Caco-2 (cell line): ENCODE results near the gene XPR1. TPM values are rescaled to one million over a fixed set of nuclear protein-coding genes. Genes with fewer than 3 reads are reported as not detected.
A peak's percentile ranks its signal among the peaks of the same experiment; 100 is the strongest.

ENCODE experiments used
- BruUV-seq: library from RNA; stranded (reverse); fragments of 400-500 nt; replicated peaks from 2 replicates; lab custom pipeline; 2021; lab: Mats Ljungman, UMichigan
- CTCF ChIA-PET: fragments of 300-600 bp; sonication (Branson Sonifier 250); formaldehyde crosslinking; loops from one replicate; lab custom pipeline; 2022; ENCODE audit warnings: antibody characterized with exemption; lab: Charles Lee
- POLR2A ChIA-PET: fragments of 300-600 bp; sonication (Branson Sonifier 250); formaldehyde crosslinking; loops from one replicate; lab custom pipeline; 2022; ENCODE audit warnings: antibody characterized with exemption; lab: Charles Lee
- DNase-seq, 2 experiments: peaks; one replicate each; pipeline versions ENCODE4 v3.0.0 to v3.0.0-alpha.2; 2020 to 2022
- H3K27me3 ChIP-seq: replicated peaks from 2 replicates; pipeline ENCODE4 v1.6.0; 2011; ENCODE audit warnings: low read length; ENCODE audit not compliant: control insufficient read depth, insufficient read depth
- H3K36me3 ChIP-seq: 2 replicates; pipeline ENCODE4 v1.5.1; 2011; ENCODE audit warnings: low read length; ENCODE audit not compliant: control insufficient read depth, insufficient read depth
- H3K4me1 ChIP-seq: fragments of 250-450 bp; sonication (Bioruptor Pico); 2 replicates; pipeline ENCODE4 v1.5.1; 2020; ENCODE audit warnings: mild to moderate bottlenecking
- H3K4me3 ChIP-seq: 2 replicates; pipeline ENCODE4 v1.5.1; 2011; ENCODE audit warnings: low read depth, mild to moderate bottlenecking, control low read depth, low read length
- H3K9me3 ChIP-seq: fragments of 250-450 bp; sonication (Bioruptor Pico); 2 replicates; pipeline ENCODE4 v1.5.1; 2020; ENCODE audit warnings: mild to moderate bottlenecking, moderate library complexity
- H3K27ac Mint-ChIP-seq: one replicate; pipeline ENCODE4 v1.8.0; 2022; ENCODE audit warnings: mixed read lengths; ENCODE audit not compliant: unreplicated experiment
- H3K27me3 Mint-ChIP-seq: one replicate; pipeline ENCODE4 v1.8.0; 2022; ENCODE audit warnings: mixed read lengths; ENCODE audit not compliant: insufficient read depth, unreplicated experiment
- H3K36me3 Mint-ChIP-seq: one replicate; pipeline ENCODE4 v1.8.0; 2022; ENCODE audit warnings: mild to moderate bottlenecking, mixed read lengths; ENCODE audit not compliant: insufficient read depth, unreplicated experiment
- H3K4me1 Mint-ChIP-seq: one replicate; pipeline ENCODE4 v1.8.0; 2022; ENCODE audit warnings: low read depth, mixed read lengths; ENCODE audit not compliant: unreplicated experiment
- H3K4me3 Mint-ChIP-seq: one replicate; pipeline ENCODE4 v1.8.0; 2022; ENCODE audit warnings: mild to moderate bottlenecking, moderate library complexity, mixed read lengths; ENCODE audit not compliant: unreplicated experiment
- H3K9me3 Mint-ChIP-seq: one replicate; pipeline ENCODE4 v1.8.0; 2022; ENCODE audit warnings: mixed read lengths; ENCODE audit not compliant: unreplicated experiment
- CTCF ChIP-seq, 2 experiments: fragments of 200-600 bp in 1 of 2; IDR thresholded peaks; 1 replicate in 1 of 2; 2 replicates in 1 of 2; pipeline versions ENCODE4 v1.5.1 to v1.8.0; 2011 to 2022; ENCODE audit warnings: antibody characterized with exemption in 1 of 2, control low read depth in 1 of 2, inconsistent platforms in 1 of 2, low read depth in 1 of 2, low read length in 1 of 2, mild to moderate bottlenecking in 1 of 2, moderate library complexity in 1 of 2; ENCODE audit not compliant: insufficient read depth in 1 of 2, severe bottlenecking in 1 of 2, unreplicated experiment in 1 of 2
- intact Hi-C: fragments of 100-400 bp; cut with micrococcal nuclease; formaldehyde crosslinking; loops from one replicate; pipeline ENCODE4 v1.10.0; 2022; ENCODE audit not compliant: unreplicated experiment
- total RNA-seq: library from RNA; stranded (reverse); gene quantifications from 2 replicates; pipeline ENCODE4 v1.2.3, GENCODE V29; 2022

XPR1 gene
- total RNA-seq, 1 experiment from 2014 or later, result 34.4 TPM

GRCh38 chr1:180606155-180606554 is 25.7 kb upstream of the XPR1 start:
- no peak for DNase-seq
- intact Hi-C loops, result no loop called here
- Histone ChIP-seq H3K27me3 (no peaks in the 10 kb centered on the region), H3K9me3 (no peaks in the 10 kb centered on the region), H3K4me1 (peaks cover 16% of the 10 kb centered on the region; the same call in 1 of the 2 replicates), H3K4me3 (no peak overlapping the region), H3K36me3 (no peaks in the 10 kb centered on the region)
- H3K27me3 Mint-ChIP-seq, result no peaks in the 10 kb centered on the region
- no peak overlapping the region for H3K27ac Mint-ChIP-seq
- POLR2A ChIA-PET, result no interaction called here
- peaks cover 15% of the 10 kb centered on the region for H3K4me1 Mint-ChIP-seq
- H3K36me3 Mint-ChIP-seq, result peaks cover 6% of the 10 kb centered on the region
- no peaks in the 10 kb centered on the region for H3K9me3 Mint-ChIP-seq
- H3K4me3 Mint-ChIP-seq, result no peak overlapping the region
- CTCF ChIA-PET, result no interaction called here
- TF ChIP-seq CTCF (IDR thresholded peaks at IDR 0.05; ENCODE audit: insufficient read depth in 1 of 2, low read depth in 1 of 2, low read length in 1 of 2, severe bottlenecking in 1 of 2, unreplicated experiment in 1 of 2), result no peak
- BruUV-seq, result no TSS peak

- BruUV-seq, result no TSS peak
- no peaks in the 10 kb centered on the region for H3K27me3 Mint-ChIP-seq
- no peak overlapping the region for H3K4me3 ChIP-seq
- no peaks in the 10 kb centered on the region for H3K9me3 ChIP-seq
- no peak overlapping the region for H3K4me3 Mint-ChIP-seq
- DNase-seq, result peak in 1 of 2 experiments; percentile 27
- intact Hi-C loops, result no loop called here
- POLR2A ChIA-PET, result interaction anchor here (1.4 kb wide), 1 partner anchor 21 kb away, joined by 5 read pairs; no protein-coding TSS in a partner anchor
- CTCF ChIA-PET, result interaction anchor here (0.6 kb wide), 2 partner anchors 11 to 1471 kb away, joined by 3 read pairs; no protein-coding TSS in a partner anchor
- H3K9me3 Mint-ChIP-seq, result no peaks in the 10 kb centered on the region
- peak overlapping the region; percentile 39 for H3K27ac Mint-ChIP-seq
- peaks cover 6% of the 10 kb centered on the region for H3K36me3 Mint-ChIP-seq
- H3K4me1 ChIP-seq, result peaks cover 23% of the 10 kb centered on the region
- no peaks in the 10 kb centered on the region for H3K36me3 ChIP-seq
- TF ChIP-seq CTCF (IDR thresholded peaks at IDR 0.05; ENCODE audit: insufficient read depth in 1 of 2, low read depth in 1 of 2, low read length in 1 of 2, severe bottlenecking in 1 of 2, unreplicated experiment in 1 of 2), result no peak
- peaks cover 18% of the 10 kb centered on the region for H3K4me1 Mint-ChIP-seq
- no peaks in the 10 kb centered on the region for H3K27me3 ChIP-seq
These were observed 21.9 kb upstream of the XPR1 start for GRCh38 chr1:180609643-180610555.

- ChIA-PET POLR2A (interaction anchor here (1.4 kb wide), 1 partner anchor 21 kb away, joined by 5 read pairs; no protein-coding TSS in a partner anchor), CTCF (no interaction called here)
- Mint-ChIP-seq H3K27ac (no peak overlapping the region), H3K4me3 (no peak overlapping the region), H3K36me3 (peaks cover 6% of the 10 kb centered on the region), H3K27me3 (no peaks in the 10 kb centered on the region), H3K9me3 (no peaks in the 10 kb centered on the region), H3K4me1 (peaks cover 18% of the 10 kb centered on the region)
- no peak for TF ChIP-seq CTCF (IDR thresholded peaks at IDR 0.05; ENCODE audit: insufficient read depth in 1 of 2, low read depth in 1 of 2, low read length in 1 of 2, severe bottlenecking in 1 of 2, unreplicated experiment in 1 of 2)
- no peaks in the 10 kb centered on the region for H3K27me3 ChIP-seq
- intact Hi-C loops, result no loop called here
- peaks cover 29% of the 10 kb centered on the region for H3K4me1 ChIP-seq
- no peak for DNase-seq
- no TSS peak for BruUV-seq
- no peaks in the 10 kb centered on the region for H3K9me3 ChIP-seq
- H3K4me3 ChIP-seq, result no peak overlapping the region
- H3K36me3 ChIP-seq, result no peaks in the 10 kb centered on the region
These were observed 21.2 kb upstream of the XPR1 start for GRCh38 chr1:180610556-180611015.
